Measurements from ENCODE around the gene F11.

DNA sequence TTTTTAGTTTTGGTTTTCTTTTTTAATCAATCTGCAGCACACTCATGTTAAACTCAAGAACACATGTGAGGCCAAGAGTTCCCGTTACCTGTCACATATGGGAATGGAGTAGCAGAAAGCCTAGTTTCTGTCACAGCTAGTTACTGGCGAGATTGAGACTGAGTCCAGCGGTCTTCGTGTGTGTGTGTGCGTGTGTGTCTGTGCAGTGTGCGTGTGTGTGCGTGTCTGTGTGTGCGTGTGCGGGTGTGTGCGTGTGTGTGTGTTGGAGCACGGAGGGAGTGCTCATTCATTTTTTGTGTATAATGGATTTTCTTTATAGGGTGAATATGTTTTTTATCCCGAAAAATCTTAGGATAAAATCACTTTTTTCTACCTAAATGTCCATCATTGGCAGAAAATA lies 19.2 kb downstream of the F11 start:
- TF ChIP-seq, protein P1, sequence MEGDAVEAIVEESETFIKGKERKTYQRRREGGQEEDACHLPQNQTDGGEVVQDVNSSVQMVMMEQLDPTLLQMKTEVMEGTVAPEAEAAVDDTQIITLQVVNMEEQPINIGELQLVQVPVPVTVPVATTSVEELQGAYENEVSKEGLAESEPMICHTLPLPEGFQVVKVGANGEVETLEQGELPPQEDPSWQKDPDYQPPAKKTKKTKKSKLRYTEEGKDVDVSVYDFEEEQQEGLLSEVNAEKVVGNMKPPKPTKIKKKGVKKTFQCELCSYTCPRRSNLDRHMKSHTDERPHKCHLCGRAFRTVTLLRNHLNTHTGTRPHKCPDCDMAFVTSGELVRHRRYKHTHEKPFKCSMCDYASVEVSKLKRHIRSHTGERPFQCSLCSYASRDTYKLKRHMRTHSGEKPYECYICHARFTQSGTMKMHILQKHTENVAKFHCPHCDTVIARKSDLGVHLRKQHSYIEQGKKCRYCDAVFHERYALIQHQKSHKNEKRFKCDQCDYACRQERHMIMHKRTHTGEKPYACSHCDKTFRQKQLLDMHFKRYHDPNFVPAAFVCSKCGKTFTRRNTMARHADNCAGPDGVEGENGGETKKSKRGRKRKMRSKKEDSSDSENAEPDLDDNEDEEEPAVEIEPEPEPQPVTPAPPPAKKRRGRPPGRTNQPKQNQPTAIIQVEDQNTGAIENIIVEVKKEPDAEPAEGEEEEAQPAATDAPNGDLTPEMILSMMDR (IDR thresholded peaks at IDR 0.05), result no peak
- no peak for TF ChIP-seq POLR2A (IDR thresholded peaks at IDR 0.05)
